Spleen (tissue), 11 donors: ENCODE measurements around the gene ATP10A. TPM values are rescaled to one million over a fixed set of nuclear protein-coding genes. Genes with fewer than 3 reads are reported as not detected.
A peak's percentile ranks its signal among the peaks of the same experiment; 100 is the strongest.

Source experiments
- DNase-seq: peaks from one replicate; pipeline ENCODE4 v3.0.0-alpha.2; 2020
- H3K27ac ChIP-seq, 8 donors: fragments of 200-600 bp; sonication (generic) in 7 of 8; 1 replicate in 4 of 8; 2 replicates in 4 of 8; pipeline versions ENCODE4 v1.5.0 to v1.8.0; 2016 to 2021; ENCODE audit warnings: inconsistent platforms in 4 of 8, mild to moderate bottlenecking in 4 of 8, moderate library complexity in 1 of 8
- H3K27me3 ChIP-seq, 7 donors: fragments of 200-600 bp; sonication (generic) in 6 of 7; replicated peaks in 1 of 7; 1 replicate in 4 of 7; 2 replicates in 3 of 7; pipeline versions ENCODE4 v1.5.0 to v1.8.0; 2016 to 2021; ENCODE audit warnings: inconsistent platforms in 3 of 7, mild to moderate bottlenecking in 1 of 7
- H3K36me3 ChIP-seq, 6 donors: fragments of 200-600 bp; sonication (generic) in 5 of 6; 1 replicate in 4 of 6; 2 replicates in 2 of 6; pipeline versions ENCODE4 v1.5.0 to v1.8.0; 2016 to 2021; ENCODE audit warnings: inconsistent platforms in 2 of 6
- H3K4me1 ChIP-seq, 6 donors: fragments of 200-600 bp; sonication (generic) in 5 of 6; 1 replicate in 3 of 6; 2 replicates in 3 of 6; pipeline versions ENCODE4 v1.5.0 to v1.8.0; 2016 to 2021; ENCODE audit warnings: inconsistent platforms in 3 of 6
- H3K4me3 ChIP-seq, 8 donors: fragments of 200-600 bp; sonication (generic) in 7 of 8; 1 replicate in 4 of 8; 2 replicates in 4 of 8; pipeline versions ENCODE4 v1.5.0 to v1.8.0; 2016 to 2021; ENCODE audit warnings: inconsistent platforms in 4 of 8, mild to moderate bottlenecking in 4 of 8, moderate library complexity in 2 of 8
- H3K9me3 ChIP-seq, 8 donors: fragments of 200-600 bp; sonication (generic) in 7 of 8; 1 replicate in 4 of 8; 2 replicates in 4 of 8; pipeline versions ENCODE4 v1.5.0 to v1.8.0; 2016 to 2021; ENCODE audit warnings: inconsistent platforms in 4 of 8
- POLR2A ChIP-seq, 3 donors: fragments of 450-650 bp; IDR thresholded peaks; one replicate each; pipeline ENCODE4 v1.5.1; 2017; ENCODE audit warnings: antibody characterized with exemption in 3 of 3, mild to moderate bottlenecking in 1 of 3
- POLR2AphosphoS5 ChIP-seq, 3 donors: sonication (generic); formaldehyde crosslinking; IDR thresholded peaks; one replicate each; pipeline ENCODE4 v1.5.1; 2017; ENCODE audit warnings: antibody characterized with exemption in 3 of 3
- WGBS, 5 donors: extraction: QIAGEN DNeasy Blood & Tissue Kit in 3 of 5; methylation state at CpG; one replicate each; pipeline versions ENCODE4 v1.1.5 to v1.1.7; 2013 to 2018; 5-methylcytosine and 5-hydroxymethylcytosine counted together
- intact Hi-C: fragments of 100-400 bp; cut with DNase I; formaldehyde crosslinking; loops from one replicate; pipeline ENCODE4 v1.15.0; 2023; ENCODE audit warnings: low total_unique reads
- polyA plus RNA-seq, 3 donors: library from polyadenylated mRNA; stranded (reverse); fragments of 200-250 nt; gene quantifications; one replicate each; pipeline ENCODE4 v1.2.1, GENCODE V29; 2013
- total RNA-seq, 7 donors: library from RNA; depleted of rRNA in 3 of 7; stranded (reverse); fragments of >200 nt in 3 of 7; fragmentation: NEBNext Ultra II Directional in 4 of 7; extraction: Animal tissue kit (Norgen Biotek cat#: 25700) in 4 of 7; gene quantifications; one replicate each; pipeline versions ENCODE4 v1.1.0 to v1.2.1, GENCODE V29; 2016 to 2021
- TF ChIP-seq, protein P1 (sequence below), 11 experiments: fragments of 200-600 bp in 7 of 11; fragments of 450-650 bp in 4 of 11; sonication (generic) in 4 of 11; IDR thresholded peaks in 8 of 11; conservative IDR thresholded peaks in 3 of 11; 1 replicate in 7 of 11; 2 replicates in 4 of 11; pipeline versions ENCODE4 v1.4.0 to v1.8.0; 2016 to 2021; ENCODE audit warnings: antibody characterized with exemption in 11 of 11, inconsistent platforms in 4 of 11, mild to moderate bottlenecking in 1 of 11
- donor health status: healthy with polysubstance abuse.
- donor health status: DM: no; HTN: no; CAD: no; lungs with moderate emphysema.
- donor health status: DM: no; HTN: no; CAD: no.
- donor health status: Bipolar disorder and iron deficiency.
- donor health status: healthy.
- donor health status: DM: no; HTN: no; CAD: no.
- donor health status: DM: yes; HTN: yes; CAD: no.

Gene ATP10A
- total and polyA plus RNA-seq, 10 donors: 0.54 to 8.6 (median 2.7) TPM

DNA sequence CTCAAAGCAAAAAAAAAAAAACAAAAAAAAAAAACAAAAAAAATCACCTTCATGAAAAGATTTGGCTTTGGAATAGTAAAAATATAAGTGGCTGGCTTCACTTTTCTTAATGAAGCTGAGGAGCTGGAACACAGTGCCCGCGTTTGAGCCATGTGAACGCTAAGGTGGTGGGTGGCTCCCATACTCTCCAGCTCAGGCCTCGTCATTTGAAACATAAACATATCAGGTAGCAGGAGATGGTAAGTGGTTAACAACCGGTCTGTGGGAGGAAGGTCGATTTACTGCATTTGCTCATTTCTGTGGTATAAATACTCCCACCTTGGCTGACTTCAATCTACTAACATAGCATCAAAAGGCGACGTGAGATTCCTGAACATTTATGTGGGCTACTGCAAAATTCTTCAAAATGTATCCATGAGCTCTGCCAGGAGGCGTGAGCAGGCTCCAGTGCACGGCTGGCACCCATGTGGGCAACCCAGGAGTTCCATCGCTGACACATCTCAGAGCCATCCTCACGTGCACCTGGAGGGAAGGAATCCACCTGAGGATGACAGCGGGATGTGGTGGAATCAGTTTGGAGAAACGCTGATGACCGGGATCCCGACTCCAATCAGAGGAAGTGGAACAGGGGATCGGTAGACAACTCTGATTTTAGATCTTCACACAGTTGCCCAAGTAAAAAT is 157.6 kb downstream of the ATP10A start:
- DNase-seq: peak; percentile 39

DNA sequence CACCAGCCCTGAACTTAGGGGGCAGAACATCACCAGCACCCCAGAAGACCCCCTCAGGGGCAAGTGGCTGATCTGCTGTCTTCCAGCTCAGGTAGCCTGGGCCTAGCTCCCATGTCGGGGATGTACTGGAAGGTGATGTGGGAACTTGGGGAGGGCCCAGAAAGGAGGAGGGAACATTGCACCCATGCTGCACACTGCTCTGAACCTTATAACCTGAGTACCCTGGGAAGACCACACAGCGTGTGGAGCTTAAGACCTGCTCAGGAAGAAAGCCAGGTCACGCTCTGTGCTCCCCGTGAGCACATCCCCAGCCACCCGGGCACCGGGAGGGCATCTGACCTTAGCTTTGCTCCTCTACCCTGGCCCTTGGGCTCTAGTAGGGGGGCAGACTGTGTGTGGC is 159.4 kb downstream of the ATP10A start:
- WGBS, 5 donors: 89 to 97% (median 92%) methylated on average over 6 of the region's 6 CpGs
- H3K9me3 ChIP-seq: no peaks in the 10 kb centered on the region
- peak; percentile 39 for DNase-seq
- H3K36me3 ChIP-seq: no peaks in the 10 kb centered on the region
- no peaks in the 10 kb centered on the region for H3K27me3 ChIP-seq
- TF ChIP-seq POLR2AphosphoS5 (IDR thresholded peaks at IDR 0.05) (no peak), POLR2A (IDR thresholded peaks at IDR 0.05) (no peak)
- TF ChIP-seq, protein P1, sequence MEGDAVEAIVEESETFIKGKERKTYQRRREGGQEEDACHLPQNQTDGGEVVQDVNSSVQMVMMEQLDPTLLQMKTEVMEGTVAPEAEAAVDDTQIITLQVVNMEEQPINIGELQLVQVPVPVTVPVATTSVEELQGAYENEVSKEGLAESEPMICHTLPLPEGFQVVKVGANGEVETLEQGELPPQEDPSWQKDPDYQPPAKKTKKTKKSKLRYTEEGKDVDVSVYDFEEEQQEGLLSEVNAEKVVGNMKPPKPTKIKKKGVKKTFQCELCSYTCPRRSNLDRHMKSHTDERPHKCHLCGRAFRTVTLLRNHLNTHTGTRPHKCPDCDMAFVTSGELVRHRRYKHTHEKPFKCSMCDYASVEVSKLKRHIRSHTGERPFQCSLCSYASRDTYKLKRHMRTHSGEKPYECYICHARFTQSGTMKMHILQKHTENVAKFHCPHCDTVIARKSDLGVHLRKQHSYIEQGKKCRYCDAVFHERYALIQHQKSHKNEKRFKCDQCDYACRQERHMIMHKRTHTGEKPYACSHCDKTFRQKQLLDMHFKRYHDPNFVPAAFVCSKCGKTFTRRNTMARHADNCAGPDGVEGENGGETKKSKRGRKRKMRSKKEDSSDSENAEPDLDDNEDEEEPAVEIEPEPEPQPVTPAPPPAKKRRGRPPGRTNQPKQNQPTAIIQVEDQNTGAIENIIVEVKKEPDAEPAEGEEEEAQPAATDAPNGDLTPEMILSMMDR (IDR thresholded peaks at IDR 0.05 in 8 of 11, conservative IDR thresholded peaks at IDR 0.05 in 3 of 11): no peak
- H3K4me1 ChIP-seq: no peaks in the 10 kb centered on the region
- intact Hi-C loops: no loop called here
- H3K4me3 ChIP-seq: no peak overlapping the region
- no peak overlapping the region for H3K27ac ChIP-seq

More for the DNA sequence above, 157.6 kb downstream of the ATP10A start:
- no peak overlapping the region for H3K4me3 ChIP-seq
- H3K36me3 ChIP-seq: no peaks in the 10 kb centered on the region
- peaks cover 0 to 7% (median 0%) of the 10 kb centered on the region in 7 donors for H3K27me3 ChIP-seq
- WGBS, 5 donors: 87 to 93% (median 89%) methylated on average over 17 of the region's 17 CpGs
- TF ChIP-seq POLR2AphosphoS5 (IDR thresholded peaks at IDR 0.05) (no peak), POLR2A (IDR thresholded peaks at IDR 0.05) (no peak)
- TF ChIP-seq, protein P1 (IDR thresholded peaks at IDR 0.05 in 8 of 11, conservative IDR thresholded peaks at IDR 0.05 in 3 of 11): no peak
- intact Hi-C loops: no loop called here
- no peaks in the 10 kb centered on the region for H3K4me1 ChIP-seq
- H3K27ac ChIP-seq: no peak overlapping the region
- H3K9me3 ChIP-seq: no peaks in the 10 kb centered on the region

DNA sequence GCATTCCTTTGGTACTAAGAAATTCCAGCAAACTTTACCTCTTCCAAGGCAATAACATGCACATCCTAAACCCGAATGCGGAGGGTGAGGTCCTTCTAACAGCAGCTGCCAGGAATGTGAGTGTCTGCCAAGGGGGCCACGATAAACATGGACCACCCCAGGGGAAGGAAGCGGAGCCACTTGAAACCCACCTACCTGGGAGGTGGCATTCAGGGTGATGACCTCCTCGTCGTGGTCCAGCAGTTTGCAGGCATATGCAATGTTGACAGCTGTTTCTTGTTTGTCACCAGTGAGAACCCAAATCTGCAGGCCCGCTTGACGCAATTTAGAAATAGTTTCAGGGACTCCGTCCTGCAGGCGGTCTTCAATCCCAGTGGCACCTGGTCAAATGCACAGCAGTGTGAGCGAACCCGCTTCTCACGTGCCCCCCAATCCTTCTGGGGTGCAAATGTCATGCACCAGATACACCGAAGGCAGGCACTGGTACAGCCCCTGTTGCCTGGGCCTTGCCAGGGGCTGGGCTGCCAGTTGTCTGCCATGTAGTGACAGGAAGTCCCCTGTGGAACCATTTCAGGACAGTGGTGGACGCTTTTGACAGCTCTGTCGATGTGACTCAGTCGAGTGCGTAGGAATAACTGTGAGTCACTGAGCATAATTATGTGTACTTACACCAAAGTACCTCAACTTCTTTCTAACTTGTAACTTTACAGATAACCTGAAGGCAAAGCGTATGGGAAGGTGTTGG is 161.2 kb downstream of the ATP10A start:
- Histone ChIP-seq H3K27me3 (no peaks in the 10 kb centered on the region), H3K4me1 (no peaks in the 10 kb centered on the region), H3K27ac (no peak overlapping the region), H3K9me3 (no peaks in the 10 kb centered on the region), H3K4me3 (no peak overlapping the region), H3K36me3 (no peaks in the 10 kb centered on the region)
- WGBS, 5 donors: 87 to 95% (median 92%) methylated on average over 12 to 19 of the region's 19 CpGs
- peak; percentile 61 for DNase-seq
- intact Hi-C loops: no loop called here
- no peak for TF ChIP-seq POLR2AphosphoS5 (IDR thresholded peaks at IDR 0.05)
- TF ChIP-seq, protein P1 (IDR thresholded peaks at IDR 0.05 in 8 of 11, conservative IDR thresholded peaks at IDR 0.05 in 3 of 11): no peak
- no peak for TF ChIP-seq POLR2A (IDR thresholded peaks at IDR 0.05)

DNA sequence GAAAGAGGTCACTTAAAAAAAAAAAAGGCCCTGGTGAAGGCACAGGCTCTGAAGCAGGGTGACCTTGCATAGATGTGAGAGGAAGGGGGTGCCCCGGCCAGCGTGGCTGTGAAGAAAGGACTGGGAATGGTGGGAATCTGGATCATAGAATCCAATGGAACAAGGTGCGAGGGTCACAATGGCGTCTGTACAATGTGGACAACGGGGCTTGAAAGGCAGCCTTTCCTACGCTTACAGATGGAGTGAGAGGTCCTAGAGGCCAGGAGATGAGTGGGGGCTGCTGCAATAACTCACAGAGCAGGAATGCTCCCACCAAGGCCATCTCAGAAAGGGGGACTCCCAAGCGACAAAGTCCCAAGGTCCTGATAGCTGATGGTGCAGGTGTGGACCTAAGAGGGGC is 162.2 kb downstream of the ATP10A start:
- WGBS, 5 donors: 79 to 91% (median 84%) methylated on average over 7 of the region's 7 CpGs
- Histone ChIP-seq H3K36me3 (no peaks in the 10 kb centered on the region), H3K9me3 (no peaks in the 10 kb centered on the region), H3K4me3 (no peak overlapping the region), H3K4me1 (no peaks in the 10 kb centered on the region), H3K27me3 (no peaks in the 10 kb centered on the region), H3K27ac (no peak overlapping the region)
- intact Hi-C loops: no loop called here
- peak; percentile 43 for DNase-seq
- TF ChIP-seq, protein P1 (IDR thresholded peaks at IDR 0.05 in 8 of 11, conservative IDR thresholded peaks at IDR 0.05 in 3 of 11): no peak
- TF ChIP-seq POLR2AphosphoS5 (IDR thresholded peaks at IDR 0.05) (no peak), POLR2A (IDR thresholded peaks at IDR 0.05) (no peak)
